Stimulated activated CD4-positive, alpha-beta T cell treated with anti-CD3 and anti-CD28 coated beads, TNF-alpha, amount 100 ng/mL, for 24 hours (primary cell): ENCODE measurements around the gene TATDN2.
"Not testable (repeated sequence)": the region's sequence is repeated elsewhere in the genome, so short reads cannot be mapped to it uniquely, and the experiment has no call there.

Experiments used
- DNase-seq, 3 experiments: peaks; one replicate each; pipeline ENCODE4 v3.0.0-alpha.2; 2020; ENCODE audit warnings: low read depth in 3 of 3

The TATDN2 gene

DNA sequence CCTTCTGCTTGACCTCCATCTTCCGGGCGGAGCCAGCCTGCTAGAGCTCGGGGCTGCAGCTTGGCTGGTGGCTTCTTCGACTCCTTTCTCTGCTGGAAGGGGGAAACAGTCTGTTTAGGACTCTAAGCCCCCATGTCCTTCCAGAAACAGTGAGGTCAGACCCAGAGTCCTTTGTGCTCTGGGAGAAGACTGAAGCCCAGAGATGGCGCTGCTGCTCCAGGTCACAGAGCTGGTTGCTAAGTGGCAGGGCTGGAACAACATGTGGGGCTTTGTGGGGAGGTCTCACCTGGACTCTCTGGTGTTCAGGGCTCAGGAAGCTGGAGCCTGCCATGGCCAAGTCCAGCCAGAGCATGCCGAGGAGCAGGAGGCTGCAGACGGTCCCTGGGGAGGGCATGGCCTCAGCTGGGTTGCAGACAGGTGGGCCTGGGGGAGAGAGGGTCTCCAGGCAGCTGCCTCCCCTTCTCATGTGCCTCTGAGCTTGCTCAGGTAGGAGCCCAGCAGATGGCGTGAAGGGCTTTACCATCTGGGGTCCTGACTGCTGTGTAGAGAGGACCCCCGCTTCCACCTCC lies 41.6 kb downstream of the TATDN2 start:
- DNase-seq: no peak

- DNase-seq: no peak
Observed at GRCh38 chr3:10290481-10291176, 42.4 kb downstream of the TATDN2 start.

DNA sequence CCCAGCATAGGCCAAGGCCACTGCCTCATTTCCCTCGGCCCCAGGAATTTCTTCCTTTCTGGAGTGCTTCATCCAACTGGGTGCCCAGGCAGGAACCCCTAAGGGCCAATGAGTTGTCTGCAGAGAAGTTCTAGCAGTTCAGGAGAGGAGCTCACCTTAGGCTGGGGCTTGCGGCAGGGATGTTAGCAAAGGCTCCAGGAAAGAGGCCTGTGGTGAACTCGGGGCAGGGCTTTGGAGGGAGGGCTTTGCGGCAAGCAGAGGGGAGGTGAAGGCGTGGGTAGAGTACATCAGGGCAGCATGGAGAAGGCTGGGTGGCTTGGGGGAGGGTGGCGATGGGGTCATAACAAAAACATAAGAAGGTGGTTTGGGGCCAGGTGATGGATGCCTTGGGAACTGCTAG lies 43.4 kb downstream of the TATDN2 start:
- no peak for DNase-seq

DNA sequence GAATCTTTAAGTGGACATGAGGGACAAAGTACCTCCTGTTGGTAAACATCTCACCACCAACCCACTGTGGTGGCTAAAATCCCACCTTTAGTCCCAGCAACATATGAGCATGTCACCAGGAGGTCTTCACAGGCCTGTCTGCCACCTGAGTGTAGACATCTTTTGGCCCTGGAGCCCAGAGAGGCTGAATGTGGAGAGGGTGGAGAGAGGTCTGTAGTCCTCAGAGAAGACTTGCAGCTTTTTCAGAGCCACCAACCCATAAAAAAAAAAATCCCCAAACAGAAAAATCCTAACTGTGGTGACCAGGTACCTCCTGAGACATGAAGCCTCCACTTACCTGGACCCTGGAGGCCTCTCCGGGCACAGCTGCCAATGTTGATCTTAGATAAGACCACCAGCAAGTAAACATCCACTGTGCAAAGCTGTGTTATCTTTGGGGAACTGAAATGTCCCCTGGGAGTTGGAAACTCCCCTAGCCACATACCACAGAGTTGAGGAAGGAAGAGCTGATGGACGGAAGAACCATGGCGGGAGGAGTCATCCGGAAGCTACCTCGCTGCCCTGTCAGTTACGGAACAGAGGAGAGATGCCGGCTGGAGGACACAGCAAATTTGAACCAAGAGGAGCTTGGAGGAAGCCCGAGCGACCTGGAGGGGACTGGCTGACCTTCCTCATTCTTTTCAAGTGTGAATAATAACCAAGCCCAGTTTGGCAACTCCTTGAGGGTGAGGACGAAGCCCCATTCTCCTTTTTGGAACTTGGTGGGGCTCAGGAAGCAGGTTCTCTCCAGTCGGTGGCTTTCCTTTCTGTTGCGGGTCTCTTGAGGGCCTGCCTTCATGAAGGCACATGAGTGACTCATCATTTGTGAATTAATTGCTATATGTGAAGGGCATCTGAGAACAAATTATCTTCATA lies 44.5 kb downstream of the TATDN2 start, which contains the start of gene GHRL:
GHRL (minus strand) TSS at position 443 of the 915 bp plus-strand sequence. CDS start 2,767 bp downstream, outside the sequence.
- no peak for DNase-seq

GRCh38 chr3:10294030-10294586 lies 45.8 kb downstream of the TATDN2 start:
- DNase-seq: no peak

DNA sequence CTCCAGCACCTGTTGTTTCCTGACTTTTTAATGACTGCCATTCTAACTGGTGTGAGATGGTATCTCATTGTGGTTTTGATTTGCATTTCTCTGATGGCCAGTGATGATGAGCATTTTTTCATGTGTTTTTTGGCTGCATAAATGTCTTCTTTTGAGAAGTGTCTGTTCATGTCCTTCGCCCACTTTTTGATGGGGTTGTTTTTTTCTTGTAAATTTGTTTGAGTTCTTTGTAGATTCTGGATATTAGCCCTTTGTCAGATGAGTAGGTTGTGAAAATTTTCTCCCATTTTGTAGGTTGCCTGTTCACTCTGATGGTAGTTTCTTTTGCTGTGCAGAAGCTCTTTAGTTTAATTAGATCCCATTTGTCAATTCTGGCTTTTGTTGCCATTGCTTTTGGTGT lies 49.8 kb downstream of the TATDN2 start:
- not testable (repeated sequence) for DNase-seq

DNA sequence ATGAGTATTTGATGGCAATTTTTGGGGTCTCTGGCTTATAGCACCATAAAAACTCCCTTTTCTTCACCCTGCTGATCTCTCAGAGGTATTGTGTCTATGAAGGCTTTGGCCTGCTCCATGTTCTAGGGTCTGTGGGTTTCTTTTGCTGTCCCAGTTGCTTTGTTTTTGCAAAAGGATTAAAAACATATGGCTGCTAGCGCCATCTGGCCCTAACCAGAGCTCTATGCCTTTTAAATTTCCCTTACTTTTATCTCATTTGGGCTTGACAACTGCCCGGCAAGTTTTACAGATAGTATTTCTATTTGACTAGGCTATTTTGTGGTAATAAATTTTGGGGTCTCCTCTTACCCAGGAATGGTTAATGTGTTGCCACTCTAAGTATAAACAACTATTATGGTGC lies 50.9 kb downstream of the TATDN2 start:
- no peak for DNase-seq

GRCh38 chr3:10299679-10300078 lies 51.4 kb downstream of the TATDN2 start:
- DNase-seq: no peak

DNA sequence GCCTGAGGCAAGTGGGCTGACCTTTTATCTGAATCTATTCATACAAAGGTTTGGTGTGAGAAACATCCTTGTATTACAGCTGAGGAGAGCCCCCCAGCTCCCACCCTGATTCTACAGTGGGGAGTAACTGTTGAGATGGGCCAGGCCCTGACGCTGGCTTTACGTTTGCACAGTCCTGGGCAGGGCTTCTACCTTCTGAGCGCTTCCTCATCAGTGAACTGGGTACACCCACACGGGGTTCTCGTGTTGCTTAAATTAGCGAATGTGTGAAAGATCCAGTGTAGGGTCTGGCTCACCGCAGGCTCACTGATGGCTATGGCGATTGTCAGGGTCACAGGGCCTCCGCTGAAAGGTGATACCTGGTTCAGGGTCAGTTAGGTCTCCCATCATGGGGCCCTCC lies 51.8 kb downstream of the TATDN2 start:
- no peak for DNase-seq

- DNase-seq: no peak
Observed at GRCh38 chr3:10303105-10303504, 54.8 kb downstream of the TATDN2 start.

DNA sequence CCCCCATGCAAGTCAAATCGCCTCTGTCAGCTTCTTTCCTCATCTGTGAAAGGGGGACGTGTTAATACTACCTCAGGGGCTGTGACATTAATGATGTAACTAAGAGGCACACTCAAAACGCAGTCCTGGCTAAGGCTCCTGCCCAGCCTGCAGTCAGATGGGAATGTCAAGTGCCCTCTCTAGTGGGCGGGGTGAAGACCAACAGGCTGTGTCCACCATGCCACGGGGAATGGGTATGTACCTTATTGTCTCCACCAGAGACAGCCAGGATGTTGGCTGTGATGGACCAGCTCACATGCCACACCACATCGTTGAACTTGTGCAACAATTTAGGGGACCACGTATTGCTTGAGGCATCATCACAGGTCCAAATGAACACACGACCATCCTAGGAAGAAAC lies 55.5 kb downstream of the TATDN2 start:
- no peak for DNase-seq

DNA sequence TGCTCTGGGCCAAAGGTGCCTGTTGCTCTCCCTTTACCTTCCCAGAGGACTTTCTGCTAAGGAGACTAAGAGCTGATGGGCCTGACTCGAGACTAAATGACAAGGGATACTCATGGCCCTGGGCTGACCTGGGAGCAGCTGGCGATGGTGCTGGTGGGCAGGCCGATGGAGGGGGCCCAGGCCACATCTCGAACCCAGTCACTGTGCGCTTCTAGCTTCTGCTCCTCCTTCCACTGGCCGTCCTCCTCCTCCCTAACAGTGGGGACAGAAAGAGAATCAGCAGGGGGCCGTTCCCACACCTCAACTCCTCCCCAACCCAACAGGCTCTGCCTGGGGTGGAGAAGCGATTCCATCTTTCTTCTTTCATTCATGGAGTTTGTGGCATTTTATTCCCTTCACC lies 56.6 kb downstream of the TATDN2 start:
- DNase-seq: no peak

GRCh38 chr3:10305331-10305902 lies 57.2 kb downstream of the TATDN2 start:
- DNase-seq: no peak

DNA sequence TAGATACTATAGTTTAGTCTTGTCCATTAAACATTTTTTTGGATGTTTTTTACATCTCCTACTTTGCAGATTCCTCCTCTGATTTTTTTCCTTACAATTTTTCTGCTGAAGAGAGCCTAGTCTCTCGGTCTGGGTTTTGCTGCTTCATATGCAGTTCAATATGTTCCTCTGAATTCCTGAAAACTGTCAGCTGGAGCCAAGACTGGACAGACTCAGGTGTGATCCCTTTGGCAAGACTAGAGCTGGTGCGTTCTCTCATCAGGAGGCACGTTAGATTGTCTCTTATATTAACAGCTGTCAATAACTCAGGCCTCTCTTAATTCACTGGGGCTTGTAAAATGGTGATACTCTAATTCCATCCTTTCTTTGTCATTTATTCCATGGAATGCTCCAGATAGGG lies 57.9 kb downstream of the TATDN2 start:
- no peak for DNase-seq

DNA sequence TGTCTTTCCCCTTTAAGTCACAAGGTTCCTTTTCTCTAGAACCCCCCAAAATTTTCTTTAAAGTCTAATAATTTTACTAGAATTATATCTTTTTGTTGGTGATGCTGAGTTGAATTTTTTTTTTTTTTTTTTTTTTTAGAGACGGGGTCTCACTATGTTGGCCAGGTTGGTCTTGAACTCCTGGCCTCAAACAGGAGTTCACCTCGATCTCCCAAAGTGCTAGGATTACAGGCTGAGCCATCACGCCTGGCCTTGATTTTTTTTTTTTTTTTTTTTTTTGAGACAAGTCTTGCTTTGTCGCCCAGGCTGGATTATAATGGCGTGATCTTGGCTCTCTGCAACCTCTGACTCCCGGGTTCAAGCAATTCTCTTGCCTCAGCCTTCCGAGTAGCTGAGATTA lies 60.4 kb downstream of the TATDN2 start:
- DNase-seq: no peak

DNA sequence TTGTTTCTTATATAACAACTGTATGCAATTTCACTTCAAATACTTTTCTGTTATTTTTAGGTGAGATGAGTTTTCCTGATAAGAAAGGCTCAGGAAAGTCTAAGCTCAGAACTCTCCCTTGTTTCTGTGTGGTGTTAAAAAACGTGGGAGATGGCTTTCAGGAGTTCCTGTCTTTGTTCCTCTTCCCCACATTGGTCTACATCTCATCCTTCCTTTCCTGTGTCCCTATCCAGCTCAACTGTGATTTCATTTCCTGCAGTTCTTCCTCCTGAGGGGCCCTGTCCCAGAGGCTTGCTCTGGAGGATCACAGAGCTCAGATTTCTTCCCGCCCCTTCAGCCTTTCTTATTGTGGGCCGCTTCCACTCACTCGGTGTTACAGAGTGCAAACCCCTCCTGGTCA lies 61.5 kb downstream of the TATDN2 start:
- DNase-seq: no peak

DNA sequence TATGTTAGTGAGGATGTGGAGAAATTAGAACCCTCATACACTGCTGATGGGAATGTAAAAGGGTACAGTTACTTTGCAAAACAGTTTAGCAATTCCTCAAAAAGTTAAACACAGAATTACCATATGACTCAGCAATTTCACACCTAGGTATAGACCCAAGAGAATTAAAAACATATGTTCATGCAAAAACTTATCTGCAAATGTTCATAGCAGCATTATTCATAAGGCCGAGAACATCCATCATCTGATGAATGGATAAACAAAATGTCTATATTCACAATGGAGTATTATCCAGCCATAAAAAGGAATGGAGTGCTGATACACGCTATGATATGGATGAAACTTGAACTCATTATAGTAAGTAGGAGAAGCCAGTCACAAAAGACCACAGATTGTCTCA lies 62.3 kb downstream of the TATDN2 start:
- DNase-seq: no peak

GRCh38 chr3:10311710-10312109 lies 63.5 kb downstream of the TATDN2 start:
- DNase-seq: no peak

DNA sequence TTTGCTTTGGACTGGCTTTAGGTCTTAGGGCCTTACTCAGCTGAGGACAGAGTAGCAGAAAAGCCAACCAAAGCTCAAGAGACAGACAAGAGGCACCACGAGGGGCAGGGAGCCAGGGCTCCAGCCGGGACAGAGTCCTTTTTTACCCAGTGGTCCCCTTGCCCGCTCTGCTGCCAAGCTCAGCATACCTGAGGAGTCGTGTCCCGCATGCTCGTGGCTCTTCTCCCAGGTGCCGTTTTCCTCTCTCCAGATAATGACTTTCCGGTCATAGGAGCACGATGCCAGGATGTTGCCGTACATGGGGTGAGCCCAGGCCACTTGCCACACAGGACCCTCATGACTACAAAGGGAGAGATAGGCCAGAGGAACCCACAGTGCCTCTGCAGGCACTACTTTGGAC lies 64.1 kb downstream of the TATDN2 start:
- DNase-seq: no peak

GRCh38 chr3:10312861-10313260 lies 64.6 kb downstream of the TATDN2 start:
- DNase-seq: no peak

- no peak for DNase-seq
Observed at GRCh38 chr3:10315101-10315500, 66.8 kb downstream of the TATDN2 start.

GRCh38 chr3:10315771-10316344 lies 67.6 kb downstream of the TATDN2 start:
- DNase-seq: no peak
